Measurements from ENCODE around the gene PAX5.

- TF ChIP-seq POLR2AphosphoS5 (IDR thresholded peaks at IDR 0.05; ENCODE audit: low read depth, low read length) (no peak), REST (IDR thresholded peaks at IDR 0.05; ENCODE audit: insufficient read depth in 1 of 2, low read depth in 2 of 2, low read length in 2 of 2) (no peak)
These were observed 130.3 kb downstream of the PAX5 start for GRCh38 chr9:36903541-36904435.

Data from PFSK-1 (cell line).